Fibroblast of skin of right biceps (primary cell): ENCODE measurements around the gene RNPEPL1.
A peak's percentile ranks its signal among the peaks of the same experiment; 100 is the strongest.
"Not testable (repeated sequence)": the region's sequence is repeated elsewhere in the genome, so short reads cannot be mapped to it uniquely, and the experiment has no call there.

Experiments used
- DNase-seq: peaks from one replicate; pipeline ENCODE4 v3.0.0-alpha.2; 2013

Gene RNPEPL1

DNA sequence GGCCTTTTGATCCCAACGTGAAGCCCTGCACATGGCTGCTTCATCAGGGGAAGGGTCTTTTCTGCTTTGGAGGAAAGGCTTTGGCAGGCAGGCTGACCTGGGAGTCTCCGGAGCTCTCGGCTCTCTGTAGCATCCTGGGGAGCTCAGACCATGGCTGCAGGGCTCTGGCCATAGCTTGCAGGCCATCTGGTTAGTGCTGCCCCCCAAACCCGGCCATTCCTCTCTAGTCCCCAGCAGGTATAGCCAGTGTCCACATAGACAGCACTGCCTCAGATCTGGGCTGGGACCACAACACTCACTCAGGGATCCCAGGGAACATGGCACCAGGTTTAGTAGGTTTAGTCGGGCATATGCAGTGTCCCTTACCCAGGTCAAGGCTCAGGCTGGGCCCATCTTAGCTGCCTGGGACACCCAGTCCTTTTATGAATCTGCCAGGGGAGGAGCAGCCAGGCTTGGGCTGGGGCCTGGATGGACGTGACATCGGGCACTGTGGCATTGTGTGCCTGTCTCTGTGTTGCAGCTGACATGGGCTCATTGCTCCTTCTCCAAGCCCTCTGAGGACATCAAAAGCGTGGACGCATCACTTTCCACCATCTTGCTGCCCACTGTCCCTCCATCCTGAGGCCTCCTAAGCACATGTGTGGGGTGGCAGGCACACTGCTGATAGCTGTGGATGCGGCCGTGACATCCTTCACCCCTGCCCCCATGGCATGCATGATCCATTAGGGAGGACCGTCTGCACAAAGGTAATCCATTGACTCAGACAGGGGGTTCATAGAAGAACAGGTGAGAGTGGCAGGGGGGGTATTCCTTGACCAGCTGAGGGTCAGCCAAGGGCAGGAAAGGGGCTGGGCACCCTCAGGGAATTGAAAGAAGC is 37.8 kb downstream of the RNPEPL1 start:
- no peak for DNase-seq

DNA sequence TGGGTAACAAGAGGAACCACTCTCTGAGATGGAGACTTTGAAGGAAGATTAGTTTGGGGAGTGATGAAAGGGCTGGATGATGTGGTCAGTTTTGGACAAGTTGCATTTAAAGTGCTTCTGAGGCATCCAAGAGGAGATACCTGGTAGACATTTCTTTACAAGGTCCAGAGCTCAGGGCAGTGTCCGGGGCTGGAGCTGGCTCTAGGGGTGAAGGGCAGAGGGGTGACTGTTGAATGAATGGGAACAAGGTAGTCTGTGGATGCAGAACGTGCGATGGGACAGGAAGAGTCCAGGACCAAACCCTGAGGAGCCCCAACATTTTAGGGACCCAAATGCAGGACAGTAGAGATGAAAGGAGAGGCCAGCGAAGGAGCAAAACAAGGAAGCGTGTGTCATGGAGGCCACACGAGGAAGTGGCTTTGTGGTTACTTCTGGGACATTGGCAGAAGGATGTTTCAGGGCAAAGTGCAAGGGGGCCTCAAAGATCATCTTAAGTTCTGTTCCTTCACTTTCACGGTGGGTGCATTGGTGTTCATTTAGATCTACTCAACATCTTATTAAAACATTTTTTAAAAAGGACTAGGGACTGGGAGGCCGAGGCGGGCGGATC is 43.4 kb downstream of the RNPEPL1 start:
- no peak for DNase-seq

- no peak for DNase-seq
Observed at GRCh38 chr2:240613781-240614180, 45.5 kb downstream of the RNPEPL1 start.

GRCh38 chr2:240614391-240614790 is 46.1 kb downstream of the RNPEPL1 start:
- no peak for DNase-seq

DNA sequence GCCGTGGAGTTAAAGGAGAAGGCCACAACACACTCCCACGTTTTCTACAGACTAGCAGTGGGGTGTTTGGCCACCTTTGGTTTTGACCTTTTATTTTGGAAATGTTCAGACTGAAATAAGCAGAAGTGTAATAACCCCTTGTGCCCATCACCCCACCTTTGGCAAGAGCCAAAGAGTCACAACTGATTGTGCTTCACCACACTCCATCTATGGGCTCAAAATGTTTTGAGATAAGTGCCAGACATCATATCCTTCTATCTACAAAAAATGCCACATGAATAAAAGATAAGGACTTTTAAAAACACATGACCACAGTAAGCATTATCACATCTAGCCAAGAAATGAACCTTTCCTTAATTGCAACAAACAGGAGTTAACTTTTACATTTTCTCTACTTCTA is 47.1 kb downstream of the RNPEPL1 start:
- no peak for DNase-seq

DNA sequence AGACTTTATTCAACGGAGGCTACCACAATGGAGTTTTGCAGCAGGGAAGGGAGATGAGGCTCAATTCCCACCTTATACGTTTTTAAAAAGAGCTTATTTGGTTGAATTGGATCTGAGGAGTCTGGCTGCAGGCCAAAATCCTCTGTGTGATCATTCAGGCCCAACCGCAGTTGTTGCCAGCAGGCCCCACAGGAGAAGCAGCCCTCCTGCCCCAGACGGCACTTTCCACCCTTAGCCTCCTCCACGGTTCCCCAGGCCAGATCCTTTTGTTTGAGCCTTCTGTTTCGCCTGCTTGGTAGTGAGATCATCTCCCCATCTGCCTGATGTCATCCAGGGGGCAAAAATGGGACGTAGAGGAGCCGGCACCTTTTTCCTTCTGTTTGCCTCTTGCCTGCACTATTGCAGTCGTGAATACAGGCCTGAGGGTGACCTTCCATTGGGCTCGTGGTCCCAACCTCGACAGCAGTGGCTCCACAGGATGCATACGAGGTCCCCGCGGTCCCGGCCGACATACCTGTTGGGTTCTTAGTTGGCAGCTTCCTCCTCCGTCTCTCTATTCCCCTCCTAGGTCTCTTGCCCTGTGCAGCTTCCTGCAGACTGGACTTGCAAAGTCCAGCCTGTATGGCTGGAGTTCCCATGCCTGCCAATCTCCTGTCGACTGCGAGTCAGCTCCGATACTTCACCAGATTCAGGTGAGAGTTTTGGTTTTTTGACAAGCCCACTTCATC is 47.7 kb downstream of the RNPEPL1 start:
- DNase-seq = no peak

GRCh38 chr2:240616860-240617666 is 48.8 kb downstream of the RNPEPL1 start:
- not testable (repeated sequence) for DNase-seq

DNA sequence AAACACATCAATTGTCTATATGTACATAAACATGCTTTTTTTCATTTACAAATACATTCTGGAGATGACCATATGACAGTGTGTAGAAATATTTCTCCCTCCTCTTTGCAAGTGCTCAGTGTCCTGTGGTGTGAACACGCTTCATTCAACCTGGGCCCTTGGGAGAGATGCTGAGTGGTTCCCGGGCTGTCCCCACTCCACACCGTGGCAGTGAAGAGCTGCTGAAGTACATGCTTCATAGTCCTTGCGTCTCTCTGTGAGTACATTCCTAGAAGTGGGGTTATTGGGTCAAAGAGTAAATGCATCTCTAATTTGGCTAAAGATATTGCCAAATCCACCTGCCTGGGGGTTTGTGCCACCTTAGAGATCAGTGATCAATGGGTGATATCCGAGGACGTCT is 50.5 kb downstream of the RNPEPL1 start:
- no peak for DNase-seq

DNA sequence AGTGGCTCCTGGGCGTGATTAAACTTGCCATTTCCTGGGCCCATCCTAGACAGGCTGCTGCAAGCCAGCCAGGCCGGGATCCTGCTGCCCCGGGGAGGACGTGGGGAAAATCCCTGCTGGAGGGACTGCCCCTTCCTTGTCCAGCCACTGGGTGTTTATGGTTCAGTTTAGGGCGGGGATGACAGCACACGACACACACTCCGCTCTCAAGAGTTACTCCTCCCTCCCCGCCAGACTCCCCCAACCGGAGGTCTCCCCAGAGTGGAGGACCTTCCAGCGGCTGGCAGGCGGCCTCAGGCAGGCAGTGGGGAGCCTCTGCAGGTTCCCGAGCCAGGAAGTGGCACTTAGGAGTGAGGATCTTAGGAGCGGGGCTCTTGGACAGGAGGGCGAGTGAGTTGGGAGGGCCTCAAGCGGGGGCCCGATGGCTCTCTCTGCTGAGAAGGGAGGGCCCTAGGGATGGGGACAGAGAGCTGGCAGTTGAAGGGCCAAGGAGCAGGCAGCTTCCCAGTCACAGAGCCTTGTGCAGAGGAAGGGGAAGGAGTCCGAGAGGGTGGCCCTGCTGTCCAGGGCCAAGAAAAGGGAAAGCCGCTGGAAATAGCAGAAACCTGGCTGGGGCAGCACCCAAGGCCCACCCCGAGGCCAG is 51.3 kb downstream of the RNPEPL1 start:
- no peak for DNase-seq

GRCh38 chr2:240620149-240620731 is 52.0 kb downstream of the RNPEPL1 start:
- no peak for DNase-seq

- DNase-seq = no peak
Observed at GRCh38 chr2:240620859-240621258, 52.6 kb downstream of the RNPEPL1 start.

DNA sequence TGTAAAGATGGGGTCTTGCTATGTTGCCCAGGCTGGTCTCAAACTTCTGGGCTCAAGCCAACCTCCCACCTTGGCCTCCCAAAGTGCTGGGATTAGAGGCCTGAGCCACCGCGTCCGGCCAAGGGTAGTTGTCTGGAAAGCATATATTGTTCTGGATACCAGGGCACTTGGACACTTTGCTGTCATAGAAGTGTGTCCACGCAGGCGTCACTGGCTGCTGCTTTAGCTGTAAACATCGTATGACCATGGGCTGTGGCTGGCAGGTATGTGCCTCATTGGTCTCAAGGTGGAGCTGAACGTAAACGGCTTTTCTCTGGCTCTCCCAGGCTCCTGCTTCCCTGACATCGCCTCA is 53.8 kb downstream of the RNPEPL1 start:
- DNase-seq = no peak

DNA sequence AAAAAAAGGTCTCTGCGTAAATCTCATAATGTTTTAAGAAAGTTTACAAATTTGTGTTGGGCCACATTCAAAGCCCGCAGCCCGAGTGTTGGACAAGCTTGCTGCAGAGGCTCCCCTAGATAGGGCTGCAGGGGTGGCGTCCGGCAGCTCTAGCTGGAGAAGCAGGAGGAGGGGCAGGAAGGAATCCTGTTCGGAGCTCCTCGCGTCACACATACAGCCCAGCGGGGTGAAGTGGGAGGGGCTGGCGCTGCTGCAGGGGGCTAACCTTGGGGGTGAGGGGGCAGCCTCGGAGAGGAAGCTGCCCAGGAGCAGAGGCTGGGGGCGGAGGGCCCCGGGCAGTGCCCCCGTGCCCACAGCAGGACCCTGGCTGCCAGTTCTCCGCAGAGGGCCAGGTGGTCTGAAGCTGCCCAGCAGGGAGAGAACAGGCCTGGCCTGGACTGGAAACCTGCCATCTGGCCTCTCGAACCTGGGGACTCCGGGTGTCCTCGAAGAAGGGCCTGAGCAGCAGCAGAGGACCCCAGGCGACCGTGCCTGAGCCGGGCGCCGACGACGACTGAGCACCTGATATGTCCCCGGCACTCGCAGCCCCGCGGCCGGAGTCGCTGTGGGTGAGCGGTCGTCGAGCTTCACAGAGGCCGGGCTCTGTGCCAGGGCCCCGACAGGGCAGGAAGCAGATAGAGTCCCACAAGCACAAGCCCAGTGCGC is 54.4 kb downstream of the RNPEPL1 start:
- peak; percentile 29 for DNase-seq

DNA sequence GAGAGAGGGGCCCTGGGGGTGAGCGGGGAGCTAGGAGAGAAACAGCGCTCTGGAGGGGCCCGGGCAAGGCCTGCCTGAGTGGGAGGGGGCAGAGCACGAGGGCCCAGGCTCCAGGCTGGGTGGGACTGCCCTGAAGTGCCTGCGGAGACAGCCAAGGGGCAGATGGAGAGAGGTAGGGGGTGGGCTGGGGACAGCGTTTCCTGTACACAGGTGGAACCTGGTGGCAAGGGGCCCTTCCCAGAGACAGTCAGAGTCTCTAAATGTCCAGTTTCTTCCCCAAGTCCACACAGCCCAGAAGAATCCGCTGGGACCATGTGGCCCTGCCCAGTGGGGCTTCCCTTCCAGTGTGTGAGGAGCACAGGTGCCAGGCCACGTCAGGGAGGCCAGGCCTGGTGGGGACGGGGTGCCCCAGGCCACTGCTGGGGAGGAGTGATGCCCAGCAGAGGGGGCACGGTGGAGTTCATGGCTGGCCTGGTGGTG is 55.3 kb downstream of the RNPEPL1 start:
- no peak for DNase-seq

GRCh38 chr2:240624011-240624949 is 56.0 kb downstream of the RNPEPL1 start:
- no peak for DNase-seq

DNA sequence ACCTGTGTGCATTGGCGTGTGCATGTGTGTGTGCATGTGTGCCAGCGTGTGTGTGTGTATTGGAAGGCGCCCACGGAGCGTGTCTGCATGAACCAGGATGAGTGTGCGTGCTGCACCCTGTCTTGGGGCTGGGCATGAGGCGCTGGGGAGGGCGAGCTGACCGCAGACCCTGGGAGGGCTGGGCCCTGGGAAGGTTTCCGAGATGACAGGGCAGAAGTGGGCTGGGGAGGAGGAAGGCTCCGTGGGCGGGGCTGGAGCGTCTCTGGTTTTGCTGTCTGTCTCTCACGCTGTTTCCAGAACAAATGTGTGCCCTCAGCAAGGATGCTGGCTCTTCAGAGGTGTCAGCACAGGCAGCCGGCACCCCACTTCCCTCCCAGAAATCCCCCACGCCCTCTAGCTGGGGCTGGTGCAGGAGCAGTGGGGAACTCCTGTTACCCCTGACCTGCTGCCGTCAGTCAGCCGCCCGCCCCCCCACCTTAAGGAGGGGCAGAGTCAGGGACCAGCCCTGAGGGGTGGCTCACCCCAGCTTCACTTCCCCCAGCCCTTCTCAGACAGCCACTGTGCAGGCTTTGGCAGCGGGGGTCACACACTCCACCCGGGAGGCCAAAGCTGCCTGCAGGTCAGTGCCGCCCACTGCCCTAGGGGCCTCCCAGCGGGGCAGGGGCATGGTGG is 56.8 kb downstream of the RNPEPL1 start, which contains the start of gene GPR35:
Gene GPR35, plus strand, starts transcription at position 531 of the 672 bp plus-strand sequence. CDS start 4,473 bp downstream, outside the sequence.
- peak; percentile 82 for DNase-seq

DNA sequence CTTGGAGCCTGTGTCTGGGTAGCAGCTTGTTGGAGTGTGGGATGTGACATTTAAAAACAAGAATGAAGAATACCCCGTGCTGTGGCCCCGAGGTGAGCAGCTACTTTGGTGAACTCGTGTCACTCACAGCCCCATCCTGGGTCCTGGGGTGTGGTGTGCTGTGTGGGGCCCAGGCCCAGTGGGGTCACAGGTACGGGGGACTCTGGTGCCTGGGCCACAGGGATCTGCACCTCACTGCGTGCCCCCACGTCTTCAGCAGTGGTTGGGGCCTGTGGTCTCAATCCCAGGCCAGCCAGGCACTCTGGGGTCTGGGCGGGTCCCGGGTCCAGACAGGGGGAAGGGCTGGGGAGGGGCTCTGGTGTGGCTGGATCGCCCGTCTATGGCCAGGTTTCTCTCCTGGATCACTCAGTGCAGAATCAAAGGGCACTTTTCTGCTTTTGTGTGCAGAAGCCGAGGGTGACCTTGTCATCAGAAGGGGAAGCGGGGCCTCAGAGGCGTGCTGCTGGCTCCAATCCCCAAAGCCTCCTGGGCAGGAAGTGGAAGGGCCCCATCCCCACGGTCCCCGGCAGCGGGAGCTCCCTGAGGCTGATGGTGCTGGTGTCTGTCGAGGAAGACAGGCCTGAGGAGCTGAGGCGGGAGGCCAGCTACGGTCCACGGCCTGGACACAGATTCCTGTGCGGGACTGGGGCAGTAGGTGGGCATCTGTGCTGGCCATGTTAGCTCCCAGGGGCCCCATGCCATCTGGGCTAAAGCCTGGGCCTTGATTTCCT is 58.4 kb downstream of the RNPEPL1 start:
- peak; percentile 11 for DNase-seq

GRCh38 chr2:240627736-240628506 is 59.6 kb downstream of the RNPEPL1 start:
- no peak for DNase-seq
